NCI-H128 (cell line): ENCODE results near the gene AKAP8L.
"Not testable (repeated sequence)": the region's sequence is repeated elsewhere in the genome, so short reads cannot be mapped to it uniquely, and the experiment has no call there.

Experiments used
- DNase-seq: peaks from one replicate; lab custom pipeline; 2025; ENCODE audit not compliant: unreplicated experiment; lab: John Stamatoyannopoulos, UW

Gene AKAP8L

DNA sequence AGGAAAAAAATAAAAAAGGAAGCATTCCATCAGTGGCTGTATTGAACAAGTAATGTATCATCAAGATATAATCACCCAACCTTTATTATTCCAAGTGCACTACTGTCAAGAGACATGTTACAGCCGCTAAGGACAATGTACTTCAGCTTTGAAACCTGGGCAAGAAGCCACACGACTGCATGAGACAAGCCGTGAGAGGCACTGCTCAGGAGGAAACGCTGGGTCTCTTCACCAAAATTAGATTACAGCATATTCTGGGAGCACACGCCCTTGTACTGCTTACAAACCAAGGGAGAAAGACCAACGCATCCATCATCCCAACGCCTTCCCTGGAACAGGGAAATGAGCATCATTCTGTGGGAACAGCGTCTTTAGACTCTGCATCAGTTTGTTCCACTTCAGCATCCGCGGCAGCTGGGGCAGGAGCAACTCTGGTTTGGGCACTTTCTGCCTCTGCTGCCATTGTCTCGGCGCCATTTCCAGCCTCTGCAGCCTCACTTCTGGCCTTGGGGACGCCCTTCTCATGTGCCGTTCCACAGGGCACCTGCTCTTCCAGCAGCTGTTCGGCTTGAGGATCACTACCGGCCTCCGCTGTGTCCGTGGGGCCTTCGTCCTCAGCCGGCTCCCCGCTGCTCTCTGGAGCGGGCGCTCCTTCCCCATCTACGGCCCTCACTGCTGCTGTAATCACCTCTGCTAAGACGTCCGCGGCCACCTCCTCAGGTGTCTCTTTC lies 64.1 kb downstream of the AKAP8L start:
- DNase-seq = no peak

DNA sequence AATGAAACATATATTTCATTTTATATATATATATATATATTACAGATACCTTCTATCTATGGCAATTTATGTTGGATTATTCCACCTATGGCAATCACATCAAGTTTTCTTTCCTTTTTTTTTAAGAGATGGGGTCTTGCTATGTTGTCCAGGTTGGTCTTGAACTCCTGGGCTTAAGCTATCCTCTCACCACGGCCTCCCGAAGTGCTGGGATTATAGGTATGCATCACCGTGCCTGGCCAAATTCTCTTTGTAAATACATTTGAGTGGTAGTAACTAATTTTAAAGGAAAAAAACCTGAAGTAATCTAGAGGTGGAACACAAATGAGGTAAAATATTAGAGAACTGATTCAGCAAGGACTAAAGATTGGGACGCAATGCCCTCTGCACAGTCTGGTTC lies 64.9 kb downstream of the AKAP8L start:
- DNase-seq = no peak

DNA sequence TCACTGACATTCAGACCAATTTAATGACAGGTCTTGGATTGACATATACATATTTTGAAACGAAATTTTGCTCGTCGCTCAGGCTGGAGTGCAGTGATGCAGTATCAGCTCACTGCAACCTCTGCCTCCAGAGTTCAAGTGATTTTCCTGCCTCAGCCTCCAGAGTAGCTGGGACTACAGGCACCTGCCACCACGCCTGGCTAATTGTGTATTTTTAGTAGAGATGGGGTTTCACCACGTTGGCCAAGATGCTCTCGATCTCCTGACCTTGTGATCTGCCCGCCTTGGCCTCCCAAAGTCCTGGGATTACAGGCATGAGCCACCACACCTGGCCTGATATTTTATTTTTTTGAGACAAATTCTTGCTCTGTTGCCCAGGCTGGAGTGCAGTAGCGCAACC lies 66.3 kb downstream of the AKAP8L start:
- DNase-seq = not testable (repeated sequence)

DNA sequence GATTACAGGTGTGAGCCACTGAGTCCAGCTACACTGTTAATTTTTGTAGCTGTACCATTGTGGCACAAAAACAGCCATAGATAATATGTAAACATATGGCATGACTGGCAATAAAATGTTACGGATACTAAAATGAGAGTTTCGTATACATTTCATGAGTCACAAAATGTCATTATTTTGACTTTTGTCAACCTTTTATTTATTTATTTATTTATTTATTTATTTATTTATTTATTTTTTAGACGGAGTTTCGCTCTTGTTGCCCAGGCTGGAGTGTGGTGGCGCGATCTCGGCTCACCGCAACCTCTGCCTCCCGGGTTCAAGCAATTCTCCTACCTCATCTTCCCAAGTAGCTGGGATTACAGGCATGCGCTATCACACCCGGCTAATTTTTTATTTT lies 77.5 kb downstream of the AKAP8L start:
- not testable (repeated sequence) for DNase-seq

DNA sequence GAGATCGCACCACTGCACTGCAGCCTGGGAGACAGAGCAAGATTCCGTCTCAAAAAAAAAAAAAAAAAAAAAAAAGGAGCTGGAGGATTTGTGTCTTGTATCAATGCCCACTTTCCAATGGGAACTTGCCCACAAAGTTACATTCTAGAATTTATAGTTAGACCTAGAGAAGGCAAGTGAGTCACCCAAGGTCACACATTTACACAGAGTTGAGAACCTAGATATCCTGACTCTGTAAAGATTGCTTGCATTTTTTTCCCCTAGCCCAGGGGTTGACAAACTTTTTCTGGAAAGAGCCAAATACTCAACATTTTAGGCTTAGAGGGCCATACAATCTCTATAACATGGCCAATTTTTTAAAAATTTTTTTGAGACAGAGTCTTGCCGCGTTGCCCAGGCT lies 78.7 kb downstream of the AKAP8L start:
- DNase-seq = no peak

DNA sequence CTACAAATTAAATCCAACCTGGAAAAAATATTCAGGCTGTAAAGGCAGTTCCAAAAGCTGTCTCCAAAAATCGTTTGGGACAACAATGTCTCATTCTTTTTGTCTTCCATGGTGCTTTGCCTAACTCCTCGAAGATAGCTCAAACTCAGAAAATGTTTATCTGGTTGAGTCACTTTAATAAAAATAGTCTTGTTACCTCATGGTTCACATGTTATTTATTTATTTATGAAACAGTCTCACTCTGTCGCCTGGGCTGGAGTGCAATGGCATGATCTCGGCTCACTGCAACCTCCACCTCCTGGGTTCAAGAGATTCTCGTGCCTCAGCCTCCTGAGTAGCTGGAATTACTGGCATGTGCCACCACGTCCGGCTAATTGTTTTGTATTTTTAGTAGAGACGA lies 81.6 kb downstream of the AKAP8L start:
- no peak for DNase-seq

DNA sequence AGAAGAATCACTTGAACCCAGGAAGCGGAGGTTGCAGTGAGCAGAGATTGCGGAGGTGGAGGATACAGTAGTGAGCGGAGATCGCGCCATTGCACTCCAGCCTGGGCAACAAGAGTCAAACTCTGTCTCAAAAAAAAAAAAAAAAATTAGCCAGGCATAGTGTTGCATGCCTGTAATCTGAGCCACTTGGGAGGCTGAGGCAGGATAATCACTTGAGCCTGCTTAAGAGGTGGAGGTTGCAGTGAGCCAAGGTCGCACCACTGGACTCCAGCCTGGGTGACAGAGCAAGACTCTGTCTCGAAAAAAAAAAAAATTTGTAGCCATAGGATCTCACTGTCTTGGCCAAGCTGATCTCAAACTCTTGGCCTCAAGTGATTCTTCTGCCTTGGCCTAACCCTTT lies 82.8 kb downstream of the AKAP8L start:
- not testable (repeated sequence) for DNase-seq

DNA sequence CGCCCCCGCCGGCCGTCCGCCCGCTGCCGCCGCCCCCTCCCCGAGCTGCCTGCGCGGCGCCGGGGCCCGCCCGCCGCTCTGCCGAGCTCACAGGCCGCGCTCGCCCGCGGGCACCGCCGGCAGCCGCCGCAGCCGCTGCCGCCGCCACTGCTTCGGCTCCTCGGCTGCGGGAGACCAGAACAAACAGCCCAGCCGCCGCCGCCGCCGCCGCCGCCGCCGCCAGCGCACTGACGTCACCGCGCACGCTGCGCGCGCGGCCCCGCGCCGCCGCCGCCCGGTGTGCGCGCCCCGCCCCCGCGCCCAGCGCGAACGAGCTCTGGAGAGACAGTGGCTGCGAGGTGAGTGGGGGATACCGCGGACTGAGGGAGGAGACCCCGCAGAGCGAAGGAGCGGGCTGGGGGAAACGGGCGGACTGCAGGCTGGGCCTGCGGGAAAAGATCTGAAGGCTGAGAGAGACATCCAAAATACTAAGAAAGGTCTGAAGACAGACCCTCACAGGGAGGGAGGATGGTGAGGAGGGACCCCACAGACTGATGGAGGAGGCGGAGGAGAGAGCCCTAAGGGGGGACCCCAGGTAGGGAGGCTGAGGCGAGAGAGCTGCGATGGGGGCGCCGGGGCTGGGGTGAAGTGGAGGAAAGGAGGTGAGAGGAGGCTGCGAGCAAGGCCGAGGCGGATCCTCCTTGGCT lies 86.3 kb downstream of the AKAP8L start, which contains the start of gene BRD4:
TSS of gene BRD4 (minus strand) at position 229 of the 686 bp plus-strand sequence. CDS start 59,440 bp downstream, outside the sequence.
- DNase-seq = peak; percentile 38

DNA sequence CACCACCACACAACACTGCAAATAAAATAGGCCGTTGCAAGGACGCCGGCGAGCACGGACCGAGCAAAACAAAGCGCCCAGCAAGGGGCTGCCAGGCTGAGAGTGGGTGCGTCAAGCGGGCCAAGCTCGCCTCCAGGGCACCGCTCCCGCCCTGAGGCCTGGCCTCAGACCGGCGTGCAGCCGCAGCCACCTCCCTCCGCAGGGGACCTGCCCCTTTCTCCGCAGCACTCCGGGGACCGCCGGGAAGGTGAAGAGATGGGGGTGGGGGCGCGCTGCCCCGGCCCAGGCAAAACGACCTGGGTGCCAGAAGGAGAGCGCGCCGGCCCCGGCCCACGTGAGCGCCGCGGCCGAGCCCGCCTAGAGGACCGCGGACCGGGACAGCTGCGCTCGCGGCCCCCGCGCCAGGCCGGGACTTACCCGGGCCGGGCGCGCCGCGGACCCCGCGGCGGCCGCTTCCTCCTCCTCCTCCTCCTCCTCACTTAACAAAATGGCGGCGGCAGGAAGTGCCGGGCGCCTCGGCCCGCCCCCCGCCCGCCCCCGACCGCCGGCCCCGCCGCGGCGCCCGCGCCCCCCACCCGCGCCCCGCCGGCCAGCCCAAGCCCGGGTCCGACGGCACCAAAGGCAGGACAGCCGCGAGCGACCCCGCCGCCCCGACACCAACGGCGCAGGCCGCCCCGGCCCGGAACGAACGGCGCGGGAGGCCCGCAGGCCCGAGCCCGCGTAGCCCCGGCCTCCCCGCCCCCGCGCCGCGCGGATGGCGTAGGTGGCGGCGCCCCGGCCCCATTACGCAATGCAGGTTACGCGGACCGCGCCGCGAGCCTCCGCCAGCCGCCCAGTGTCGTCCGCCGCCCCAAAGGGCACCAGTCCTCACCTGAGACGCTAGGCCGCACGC lies 87.1 kb downstream of the AKAP8L start:
- DNase-seq = no peak

DNA sequence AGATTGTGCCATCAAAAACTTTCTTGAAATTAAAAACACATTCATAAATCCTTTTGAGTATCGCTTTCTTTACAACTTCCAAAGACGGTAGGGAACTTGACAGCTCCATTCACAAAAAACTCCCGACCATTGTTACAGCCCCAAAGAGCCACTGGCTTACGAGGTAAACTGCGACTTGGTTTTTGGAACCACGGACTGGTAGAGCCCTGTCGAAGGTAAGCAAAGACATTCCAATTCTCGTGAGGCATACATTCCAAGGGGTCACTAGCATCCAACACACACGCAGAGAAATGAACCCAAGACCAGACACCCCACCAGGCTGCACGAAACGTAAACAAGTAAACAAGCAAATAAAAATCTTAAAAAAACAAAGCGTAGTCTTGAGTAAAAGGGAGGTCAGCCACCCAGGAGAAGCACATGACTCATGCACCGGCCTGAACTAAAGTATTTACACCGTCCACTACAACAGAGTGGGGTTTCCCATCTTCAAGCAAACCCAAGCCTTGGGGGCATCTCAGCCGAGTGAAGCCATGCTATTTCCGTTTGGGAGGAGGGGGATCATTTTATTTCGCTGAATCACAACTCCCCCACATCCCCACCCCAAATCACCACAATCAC lies 87.9 kb downstream of the AKAP8L start:
- DNase-seq = no peak
